Measurements from ENCODE around the gene TMEM176A. TPM values are rescaled to one million over a fixed set of nuclear protein-coding genes. Genes with fewer than 3 reads are reported as not detected.

TMEM176A gene
- total and polyA plus RNA-seq, 2 of the 8 experiments (the other 6 are each of a cell fraction or from before 2014, with no cell fraction given): 1.3 to 1.5 TPM

DNA sequence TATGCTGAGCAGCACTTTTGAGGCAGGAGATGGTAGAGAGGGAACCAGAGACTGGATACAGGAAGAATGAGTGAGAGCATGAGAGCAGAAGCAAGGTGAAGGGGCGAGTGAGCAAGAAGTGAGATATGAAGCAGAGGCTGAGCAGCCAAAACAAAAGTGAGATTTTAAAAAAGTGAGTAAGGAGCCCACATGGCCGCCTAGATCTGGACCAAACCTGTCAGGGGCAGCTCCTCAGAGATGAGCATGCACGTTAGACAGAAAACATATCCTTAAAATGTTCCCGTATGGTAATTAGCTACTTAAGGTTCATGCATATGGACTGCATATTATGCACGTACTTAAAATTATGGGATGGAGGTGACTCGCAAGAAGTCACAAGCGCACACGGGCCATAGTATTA lies 22.5 kb downstream of the TMEM176A start (continued):
- no peak for TF ChIP-seq CTBP2 (IDR thresholded peaks at IDR 0.05; ENCODE audit: borderline replicate concordance, insufficient read depth, insufficient read length, low read length)
- TF ChIP-seq BACH1 (IDR thresholded peaks at IDR 0.05; ENCODE audit: low read length): no peak
- no peak for TF ChIP-seq SP1 (IDR thresholded peaks at IDR 0.05; ENCODE audit: low read depth, low read length)
- TF ChIP-seq ASH2L (IDR thresholded peaks at IDR 0.05; ENCODE audit: low read length): no peak
